GM18520 (cell line): ENCODE data around the gene MON1B.
A peak's percentile ranks its signal among the peaks of the same experiment; 100 is the strongest.

Experiments
- ATAC-seq: cut with Tn5 transposase; IDR thresholded peaks from one replicate; pipeline ENCODE4 v1.9.1; 2021; ENCODE audit not compliant: unreplicated experiment

Gene MON1B

DNA sequence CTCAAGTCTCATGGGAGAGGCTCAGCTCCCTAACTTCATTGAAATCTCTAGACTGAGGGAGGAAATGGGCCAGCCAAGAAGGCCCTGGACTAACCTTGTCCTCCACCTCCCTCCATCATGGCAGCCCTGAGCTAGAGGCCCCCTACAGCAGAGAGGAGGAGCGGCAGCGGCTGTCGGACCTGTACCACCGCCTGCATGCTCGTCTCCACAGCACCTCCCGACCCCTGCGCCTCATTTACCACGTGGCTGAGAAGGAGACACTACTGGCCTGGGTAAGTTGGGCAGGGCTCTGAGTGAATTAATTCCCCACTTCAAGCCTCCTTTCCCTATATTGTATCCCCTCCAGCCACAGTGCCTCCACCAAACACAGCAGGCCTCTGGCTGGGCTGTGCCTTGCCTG is 4.4 kb downstream of the MON1B start:
- no peak for ATAC-seq

DNA sequence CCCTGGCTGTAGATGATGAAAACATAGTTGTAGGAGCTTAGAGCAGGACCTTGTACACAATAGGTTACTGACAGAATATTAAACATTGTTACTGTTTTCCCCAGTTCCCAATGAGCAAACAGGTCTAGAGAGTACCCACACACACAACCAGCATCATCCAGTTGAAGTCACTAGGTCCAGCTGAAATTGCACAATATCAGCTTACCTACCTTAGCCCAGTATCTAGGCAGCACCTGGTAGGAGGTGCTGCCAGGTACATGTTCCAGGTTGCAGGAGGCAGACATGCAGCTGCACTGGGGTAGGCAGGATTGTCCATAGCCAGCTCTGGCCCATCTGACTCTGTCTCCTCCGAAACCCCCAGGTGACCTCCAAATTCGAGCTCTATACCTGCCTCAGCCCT is 6.8 kb downstream of the MON1B start:
- no peak for ATAC-seq

- ATAC-seq, result no peak
Observed at GRCh38 chr16:77199211-77199610, 8.2 kb downstream of the MON1B start, which contains the start of gene SYCE1L. SYCE1L (plus strand) TSS chr16:77199408; CDS start chr16:77199452, 44 bp downstream.

GRCh38 chr16:77206533-77206932 is 15.5 kb downstream of the MON1B start:
- ATAC-seq, result no peak

DNA sequence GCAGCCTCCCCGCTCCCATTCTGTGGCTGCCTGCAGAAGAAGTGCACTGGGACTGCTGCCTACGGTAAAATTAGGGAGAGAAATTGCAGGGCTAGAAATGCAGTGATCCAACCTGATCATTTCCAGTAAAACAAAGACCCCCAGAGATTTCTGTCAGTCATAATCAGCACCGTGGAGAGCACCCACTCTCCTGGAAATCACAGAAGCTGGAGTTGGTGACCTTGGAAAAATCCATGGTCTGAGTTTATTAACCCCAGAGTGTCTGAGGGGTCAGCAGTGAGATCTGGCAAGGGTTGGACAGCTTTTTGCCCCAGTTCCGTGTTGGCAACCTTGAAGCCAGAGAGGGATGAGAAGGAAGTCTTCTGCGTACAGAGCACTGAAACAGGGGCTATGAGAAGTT is 16.0 kb downstream of the MON1B start:
- no peak for ATAC-seq

DNA sequence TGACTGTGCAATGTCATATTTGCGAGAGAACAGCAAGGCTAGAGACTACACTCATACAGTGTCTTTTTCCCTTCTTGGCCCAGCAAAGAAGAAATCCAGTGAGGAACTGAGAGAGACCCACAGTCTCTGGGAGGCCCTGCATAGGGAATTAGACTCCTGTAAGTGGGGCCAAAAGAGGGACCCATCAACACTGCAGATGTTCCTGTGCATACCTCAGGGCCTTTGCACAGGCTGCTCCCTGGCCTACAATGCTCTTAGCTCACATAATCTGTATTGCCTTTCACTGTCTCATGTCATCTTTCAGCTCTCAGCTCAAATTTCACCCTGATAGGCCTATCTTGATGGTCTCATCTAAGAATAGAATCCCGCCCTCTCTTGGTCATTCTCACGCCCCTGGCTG is 17.4 kb downstream of the MON1B start:
- no peak for ATAC-seq

DNA sequence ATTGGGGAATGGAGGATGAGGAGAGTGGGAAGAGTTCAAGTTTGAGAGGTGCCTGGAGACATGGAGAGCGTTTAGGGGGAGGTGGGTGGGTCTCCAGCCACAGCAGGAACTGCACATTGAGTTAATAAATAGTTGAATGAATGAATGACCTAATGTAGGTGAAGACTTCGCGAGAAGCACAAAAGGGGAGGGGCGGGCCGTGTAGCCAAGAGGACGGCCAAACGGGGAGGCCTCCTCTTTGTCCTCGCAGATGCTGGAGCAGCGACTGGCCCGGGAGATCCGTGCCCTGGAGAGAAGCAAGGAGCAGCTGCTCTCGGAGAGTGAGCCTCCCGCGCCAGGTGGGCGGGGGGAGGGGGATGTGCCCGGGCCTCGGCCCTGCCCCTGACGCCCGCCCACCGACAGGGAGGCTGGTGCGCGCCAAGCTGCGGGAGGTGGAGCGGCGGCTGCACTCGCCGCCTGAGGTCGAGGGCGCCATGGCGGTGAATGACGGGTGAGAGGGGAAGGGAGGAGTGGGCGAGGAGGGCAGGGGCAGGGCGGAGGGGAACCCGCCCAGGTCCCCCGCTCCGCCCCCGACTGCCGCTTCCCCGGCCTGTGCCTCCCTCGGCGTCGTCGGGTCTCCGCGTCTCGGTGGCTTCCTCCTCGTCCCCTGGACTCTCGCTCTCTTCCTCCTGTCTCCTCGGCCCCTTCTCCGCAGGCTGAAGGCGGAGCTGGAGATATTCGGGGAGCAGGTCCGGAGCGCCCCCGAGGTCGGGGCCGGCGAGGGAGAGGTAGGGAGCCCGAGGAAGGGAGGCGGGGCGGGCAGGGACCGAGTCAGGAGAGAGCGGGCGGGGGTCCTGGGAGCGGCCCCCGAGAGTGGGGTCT is 21.1 kb downstream of the MON1B start:
- peak; percentile 31 for ATAC-seq

GRCh38 chr16:77212741-77213541 is 22.0 kb downstream of the MON1B start:
- ATAC-seq, result peak; percentile 49

DNA sequence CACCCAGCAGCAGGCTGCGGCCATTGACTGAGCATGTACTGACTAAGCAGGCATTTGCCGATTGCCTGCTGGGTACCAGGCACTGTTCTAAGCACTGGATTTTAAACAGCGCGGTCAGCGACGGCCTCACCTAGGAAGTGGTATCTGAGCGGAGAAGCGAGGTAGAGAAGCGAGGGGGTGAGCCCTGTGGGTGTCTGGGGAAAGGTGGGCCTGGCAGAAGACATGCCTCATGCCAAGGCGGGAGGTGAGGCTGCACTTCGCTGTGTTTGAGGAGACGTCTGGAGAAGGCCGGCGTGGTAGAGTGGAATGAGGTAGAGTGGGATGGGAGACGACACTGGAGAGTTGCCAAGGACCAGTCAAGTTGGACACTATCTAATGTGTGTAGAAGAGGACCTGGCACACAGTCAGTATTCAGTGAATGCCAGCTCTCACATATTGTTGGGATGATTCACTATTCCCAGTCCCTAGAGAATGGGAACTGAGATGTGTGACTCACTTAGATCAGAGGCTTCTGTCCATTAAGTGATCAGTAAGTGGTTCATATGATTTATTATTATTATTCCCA is 22.6 kb downstream of the MON1B start:
- ATAC-seq, result no peak

DNA sequence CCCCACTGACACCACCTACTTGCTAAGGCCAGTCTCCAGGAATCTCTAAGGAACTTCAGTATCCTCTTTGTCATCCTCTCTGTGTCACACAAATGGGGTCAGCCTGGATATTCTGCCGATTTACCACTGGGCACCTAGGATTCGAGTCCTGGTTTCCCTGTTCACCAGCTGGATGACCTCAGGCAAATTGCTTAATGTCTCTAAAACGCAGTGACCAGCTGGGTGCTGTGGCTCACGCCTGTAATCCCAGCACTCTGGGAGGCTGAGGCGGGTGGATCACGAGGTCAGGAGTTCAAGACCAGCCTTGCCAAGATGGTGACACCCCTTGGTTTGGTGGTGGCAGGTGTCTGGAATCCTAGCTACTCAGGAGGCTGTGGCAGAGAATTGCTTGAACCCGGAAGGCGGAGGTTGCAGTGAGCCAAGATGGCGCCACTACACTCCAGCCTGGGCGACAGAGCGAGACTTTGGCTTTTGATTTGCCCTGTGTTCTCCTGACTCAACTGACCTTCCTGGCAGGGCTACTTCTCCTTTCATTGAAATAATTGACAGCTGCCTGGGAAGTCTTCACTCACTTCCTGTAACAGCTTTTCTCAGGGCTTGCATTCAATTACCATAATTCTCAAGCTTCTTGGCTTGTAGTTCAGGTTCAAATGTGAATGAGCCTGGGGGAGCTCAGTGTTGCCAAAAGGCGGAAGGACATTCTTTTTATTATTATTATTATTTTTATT is 23.6 kb downstream of the MON1B start:
- no peak for ATAC-seq

GRCh38 chr16:77219437-77219836 is 28.4 kb downstream of the MON1B start:
- no peak for ATAC-seq

DNA sequence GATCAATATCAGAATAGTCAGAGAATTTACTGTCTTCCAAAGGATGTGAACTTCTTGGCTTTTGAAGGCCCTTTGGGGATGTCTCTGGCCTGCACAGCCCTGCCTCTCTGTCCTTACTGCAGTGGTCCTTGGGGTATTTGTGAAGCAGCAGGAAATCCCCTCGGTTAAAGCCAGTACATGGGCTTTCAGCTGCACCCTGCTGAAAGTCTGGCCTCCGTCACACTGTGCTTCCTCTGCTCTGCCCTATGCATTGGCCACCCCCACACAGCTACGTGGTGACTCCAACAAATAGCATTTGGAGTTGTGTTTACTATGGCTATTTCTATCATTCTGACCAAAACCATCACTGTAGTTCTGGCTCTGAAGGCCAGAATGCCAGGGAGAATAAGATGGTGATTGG is 29.4 kb downstream of the MON1B start:
- no peak for ATAC-seq

- no peak for ATAC-seq
Observed at GRCh38 chr16:77221482-77221881, 30.5 kb downstream of the MON1B start.

- no peak for ATAC-seq
Observed at GRCh38 chr16:77223184-77223583, 32.2 kb downstream of the MON1B start.

DNA sequence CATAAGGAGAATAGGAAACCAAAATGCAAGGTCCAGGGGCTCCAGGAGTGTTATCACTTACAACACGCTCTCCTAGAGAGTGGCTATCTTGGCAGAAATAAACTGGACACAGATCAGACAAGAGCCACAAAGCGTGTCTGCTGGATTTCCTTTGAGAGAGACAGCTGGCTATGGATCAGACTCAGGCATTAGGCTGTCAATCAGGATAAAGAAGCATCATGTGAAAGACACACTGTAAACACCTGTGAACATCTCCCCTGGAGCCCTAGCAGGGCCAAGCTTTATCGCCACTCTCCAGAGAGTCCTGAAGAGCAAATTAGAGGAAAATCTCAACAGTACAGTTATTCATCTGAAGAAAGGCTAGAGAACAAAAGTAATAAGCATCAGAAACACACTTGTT is 34.2 kb downstream of the MON1B start:
- ATAC-seq, result no peak

- ATAC-seq, result peak; percentile 88
Observed at GRCh38 chr16:77227745-77228144, 36.8 kb downstream of the MON1B start.

DNA sequence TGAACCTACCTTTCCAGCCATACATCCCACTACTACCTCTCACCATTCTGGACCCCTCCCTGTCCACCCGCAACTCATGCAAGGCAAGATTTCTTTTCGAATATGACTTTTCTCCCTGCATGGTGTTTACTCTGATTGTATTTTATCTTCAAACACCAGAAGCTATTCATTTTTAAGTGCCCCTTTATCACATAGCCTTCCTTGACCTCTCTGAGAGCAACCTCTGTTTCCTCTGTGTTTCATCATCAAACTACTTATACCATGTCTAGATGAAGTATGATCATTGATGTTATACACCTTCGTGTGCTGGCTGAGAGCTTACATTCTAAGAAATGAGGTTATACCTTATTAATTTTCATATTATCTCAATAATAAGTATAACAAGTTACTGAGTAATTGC is 40.1 kb downstream of the MON1B start:
- no peak for ATAC-seq

DNA sequence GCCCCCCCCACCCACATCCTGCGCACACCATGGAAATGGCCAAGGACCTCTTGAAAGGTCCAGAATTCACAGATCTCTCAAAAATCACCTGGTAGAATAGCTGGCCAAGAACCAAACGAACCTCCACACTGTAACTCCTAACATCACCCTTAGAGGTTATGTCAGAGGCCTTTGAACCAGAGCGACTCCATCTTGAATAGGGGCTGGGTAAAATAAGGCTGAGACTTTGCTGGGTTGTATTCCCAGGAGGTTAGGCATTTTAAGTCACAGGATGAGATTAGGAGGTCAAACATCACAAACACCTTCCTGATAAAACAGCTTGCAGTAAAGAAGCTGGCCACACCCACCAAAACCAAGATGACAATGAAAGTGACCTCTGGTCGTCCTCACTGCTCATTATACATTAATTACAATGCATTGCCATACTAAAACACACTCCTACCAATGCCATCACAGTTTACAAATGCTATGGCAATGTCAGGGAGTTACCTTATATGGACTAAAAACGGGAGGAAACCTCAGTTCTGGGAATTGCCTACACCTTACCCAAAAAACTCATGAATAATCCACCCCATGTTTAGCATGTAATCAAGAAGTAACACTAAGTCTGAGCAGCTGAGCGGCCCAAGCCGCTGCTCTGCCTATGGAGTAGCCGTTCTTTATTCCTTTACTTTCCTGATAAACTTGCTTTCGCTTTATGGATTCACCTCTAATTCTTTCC is 43.0 kb downstream of the MON1B start:
- ATAC-seq, result no peak

DNA sequence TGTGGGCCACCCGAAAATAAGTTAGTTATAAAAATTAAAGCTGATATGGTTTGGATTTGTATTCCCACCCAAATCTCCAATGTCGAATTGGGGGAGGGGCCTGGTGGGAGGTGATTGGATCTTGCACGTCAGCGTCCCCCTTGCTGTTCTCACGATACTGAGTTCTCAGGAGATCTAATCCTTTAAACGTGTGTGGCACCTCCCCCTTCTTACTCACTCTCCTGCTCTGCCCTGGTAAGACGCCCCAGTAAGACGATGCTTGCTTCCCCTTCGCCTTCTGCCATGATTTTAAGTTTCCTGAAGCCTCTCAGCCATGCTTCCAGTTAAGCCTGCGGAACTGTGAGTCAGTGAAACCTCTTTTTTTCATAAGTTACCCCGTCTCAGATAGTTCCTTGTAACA is 43.6 kb downstream of the MON1B start:
- ATAC-seq, result no peak

DNA sequence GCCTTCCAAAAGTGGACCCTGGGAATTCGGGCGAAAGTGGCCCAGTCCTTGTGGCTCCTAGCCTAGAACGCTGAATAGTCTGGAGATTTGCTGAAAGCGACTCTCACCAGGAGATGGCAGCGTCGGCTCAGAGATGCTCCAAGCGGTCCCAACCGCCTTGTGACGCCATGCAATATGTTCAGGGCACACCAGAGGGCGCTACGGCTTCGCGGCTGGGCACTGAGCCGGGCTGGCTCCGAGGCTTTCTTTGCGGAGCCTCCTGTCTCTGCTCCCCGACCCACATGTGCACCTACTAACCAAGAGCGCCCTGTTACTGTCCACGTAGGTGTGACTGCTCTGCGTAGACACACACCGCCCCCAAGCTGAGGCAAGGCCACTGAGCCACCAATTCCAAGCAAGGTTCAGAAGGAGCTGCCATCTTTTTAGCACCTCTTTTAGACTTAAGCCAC is 45.1 kb downstream of the MON1B start:
- ATAC-seq, result peak; percentile 96
